ENCODE data around the gene SRRM4.
"Not testable (repeated sequence)": the region's sequence is repeated elsewhere in the genome, so short reads cannot be mapped to it uniquely, and the experiment has no call there.

SRRM4 gene

GRCh38 chr12:119008691-119009221 lies 27.4 kb downstream of the SRRM4 start:
- no peak for DNase-seq (ENCODE audit: low read depth)

- no peak for DNase-seq (ENCODE audit: low read depth)
These were observed 29.9 kb downstream of the SRRM4 start for GRCh38 chr12:119011231-119011630.

- DNase-seq (ENCODE audit: low read depth), result no peak
These were observed 30.8 kb downstream of the SRRM4 start for GRCh38 chr12:119012179-119012578.

GRCh38 chr12:119013023-119013422 lies 31.7 kb downstream of the SRRM4 start:
- no peak for DNase-seq (ENCODE audit: low read depth)

GRCh38 chr12:119014368-119014767 lies 33.0 kb downstream of the SRRM4 start:
- DNase-seq (ENCODE audit: low read depth), result no peak

- no peak for DNase-seq (ENCODE audit: low read depth)
These were observed 35.4 kb downstream of the SRRM4 start for GRCh38 chr12:119016715-119017114.

- DNase-seq (ENCODE audit: low read depth), result no peak
These were observed 37.8 kb downstream of the SRRM4 start for GRCh38 chr12:119019166-119019565.

- no peak for DNase-seq (ENCODE audit: low read depth)
These were observed 39.3 kb downstream of the SRRM4 start for GRCh38 chr12:119020406-119021360.

- no peak for DNase-seq (ENCODE audit: low read depth)
These were observed 43.0 kb downstream of the SRRM4 start for GRCh38 chr12:119024356-119024755.

GRCh38 chr12:119025786-119026185 lies 44.4 kb downstream of the SRRM4 start:
- DNase-seq (ENCODE audit: low read depth), result no peak

GRCh38 chr12:119033332-119033731 lies 52.0 kb downstream of the SRRM4 start:
- DNase-seq (ENCODE audit: low read depth), result not testable (repeated sequence)

GRCh38 chr12:119036878-119037825 lies 55.8 kb downstream of the SRRM4 start:
- no peak for DNase-seq (ENCODE audit: low read depth)

- no peak for DNase-seq (ENCODE audit: low read depth)
These were observed 62.8 kb downstream of the SRRM4 start for GRCh38 chr12:119044094-119044493.

- no peak for DNase-seq (ENCODE audit: low read depth)
These were observed 66.3 kb downstream of the SRRM4 start for GRCh38 chr12:119047641-119048040.

GRCh38 chr12:119050663-119051062 lies 69.3 kb downstream of the SRRM4 start:
- DNase-seq (ENCODE audit: low read depth), result no peak

- no peak for DNase-seq (ENCODE audit: low read depth)
These were observed 70.1 kb downstream of the SRRM4 start for GRCh38 chr12:119051474-119051873.

- DNase-seq (ENCODE audit: low read depth), result no peak
These were observed 70.7 kb downstream of the SRRM4 start for GRCh38 chr12:119052001-119052400.

- no peak for DNase-seq (ENCODE audit: low read depth)
These were observed 74.6 kb downstream of the SRRM4 start for GRCh38 chr12:119055977-119056376.

GRCh38 chr12:119060847-119061796 lies 79.8 kb downstream of the SRRM4 start:
- DNase-seq (ENCODE audit: low read depth), result no peak

- DNase-seq (ENCODE audit: low read depth), result no peak
These were observed 87.0 kb downstream of the SRRM4 start for GRCh38 chr12:119068129-119068856.
